Measurements from ENCODE around the gene SEMA3B. TPM values are rescaled to one million over a fixed set of nuclear protein-coding genes. Genes with fewer than 3 reads are reported as not detected.

SEMA3B gene
- total and polyA plus RNA-seq, 2 experiments from 2014 or later: 2.4 to 3.3 TPM

- Mint-ChIP-seq H3K9me3 (no peaks in the 10 kb centered on the region), H3K36me3 (ENCODE audit: low read depth) (no peaks in the 10 kb centered on the region), H3K27ac (peak overlapping the region; percentile 5; the same call in 1 of the 2 replicates), H3K27me3 (ENCODE audit: insufficient read depth, low read depth, poor library complexity) (peaks cover 29% of the 10 kb centered on the region), H3K4me1 (peaks cover 56% of the 10 kb centered on the region), H3K4me3 (no peak overlapping the region; the same call in 2 of the 3 replicates)
- no peak for ATAC-seq
- Histone ChIP-seq H3K4me1 (ENCODE audit: insufficient read depth) (peaks cover 45% of the 10 kb centered on the region), H3K79me2 (replicated peaks; ENCODE audit: insufficient read depth) (no peaks in the 10 kb centered on the region), H2AFZ (no peak overlapping the region), H3K9me2 (ENCODE audit: insufficient read depth) (no peaks in the 10 kb centered on the region), H3F3A (replicated peaks; ENCODE audit: low read depth) (0 out of 2 replicates have a peak, but pooled peaks cover 8% of the 10 kb centered on the region), H3K27ac (ENCODE audit: low read depth) (no peak overlapping the region), H4K20me1 (replicated peaks; ENCODE audit: insufficient read depth) (no peaks in the 10 kb centered on the region), H3K4me2 (no peak overlapping the region), H3K4me3 (no peak overlapping the region), H3K36me3 (ENCODE audit: insufficient read depth) (no peaks in the 10 kb centered on the region), H3K27me3 (ENCODE audit: insufficient read depth) (peaks cover 16% of the 10 kb centered on the region)
- no peak for TF ChIP-seq STAT1 (IDR thresholded peaks at IDR 0.05; ENCODE audit: unreplicated experiment)
- TF ChIP-seq ZNF114 (CRISPR knock-in tag; IDR thresholded peaks at IDR 0.05): no peak
- no peak for DNase-seq (ENCODE audit: low spot score)
These were observed 513 bp downstream of the SEMA3B start for GRCh38 chr3:50269460-50269859.

- DNase-seq (ENCODE audit: low spot score) (no peak), ATAC-seq (no peak)
- Mint-ChIP-seq H3K27me3 (ENCODE audit: insufficient read depth, low read depth, poor library complexity) (peaks cover 34% of the 10 kb centered on the region), H3K4me1 (peaks cover 58% of the 10 kb centered on the region), H3K4me3 (no peak overlapping the region), H3K36me3 (ENCODE audit: low read depth) (no peaks in the 10 kb centered on the region), H3K9me3 (no peaks in the 10 kb centered on the region), H3K27ac (0 out of 2 replicates have a peak overlapping the region, but pooled peaks have one; percentile 52)
- H3K4me1 ChIP-seq (ENCODE audit: insufficient read depth): peaks cover 44% of the 10 kb centered on the region
- no peaks in the 10 kb centered on the region for H3K9me2 ChIP-seq (ENCODE audit: insufficient read depth)
- H3K79me2 ChIP-seq (replicated peaks; ENCODE audit: insufficient read depth): no peaks in the 10 kb centered on the region
- no peak overlapping the region for H3K27ac ChIP-seq (ENCODE audit: low read depth)
- H4K20me1 ChIP-seq (replicated peaks; ENCODE audit: insufficient read depth): no peaks in the 10 kb centered on the region
- H3K4me2 ChIP-seq: no peak overlapping the region
- peaks cover 21% of the 10 kb centered on the region for H3K27me3 ChIP-seq (ENCODE audit: insufficient read depth)
- H3K4me3 ChIP-seq: no peak overlapping the region
- no peak overlapping the region for H2AFZ ChIP-seq
- no peaks in the 10 kb centered on the region for H3K36me3 ChIP-seq (ENCODE audit: insufficient read depth)
- 0 out of 2 replicates have a peak, but pooled peaks cover 8% of the 10 kb centered on the region for H3F3A ChIP-seq (replicated peaks; ENCODE audit: low read depth)
- TF ChIP-seq ETS1 (IDR thresholded peaks at IDR 0.05) (no peak), JUNB (IDR thresholded peaks at IDR 0.05; ENCODE audit: unreplicated experiment) (no peak), REST (IDR thresholded peaks at IDR 0.05; ENCODE audit: unreplicated experiment) (no peak), STAT1 (IDR thresholded peaks at IDR 0.05; ENCODE audit: unreplicated experiment) (no peak), POLR2AphosphoS5 (IDR thresholded peaks at IDR 0.05; ENCODE audit: low read depth) (no peak), CREB1 (CRISPR knock-in tag; IDR thresholded peaks at IDR 0.05; ENCODE audit: low read depth) (no peak), ZNF462 (CRISPR knock-in tag; IDR thresholded peaks at IDR 0.05) (no peak), ZNF331 (CRISPR knock-in tag; IDR thresholded peaks at IDR 0.05; ENCODE audit: low read depth) (no peak), EZH2phosphoT487 (IDR thresholded peaks at IDR 0.05; ENCODE audit: unreplicated experiment) (no peak), ZNF114 (CRISPR knock-in tag; IDR thresholded peaks at IDR 0.05) (no peak), EZH2 (IDR thresholded peaks at IDR 0.05; ENCODE audit: low read depth, unreplicated experiment) (no peak), NANOG (IDR thresholded peaks at IDR 0.05; ENCODE audit: borderline replicate concordance) (no peak)
These were observed 1.0 kb downstream of the SEMA3B start for GRCh38 chr3:50269977-50270413.
